Sigmoid colon (tissue), 7 donors: Measurements from ENCODE around the gene PITHD1. TPM values are rescaled to one million over a fixed set of nuclear protein-coding genes. Genes with fewer than 3 reads are reported as not detected.

Experiments used
- DNase-seq: peaks from one replicate; pipeline ENCODE4 v3.0.0-alpha.2; 2019
- H3K27ac ChIP-seq, 4 donors: fragments of 200-600 bp; sonication (generic); one replicate each; pipeline ENCODE4 v1.5.1; 2016 to 2019; ENCODE audit warnings: mild to moderate bottlenecking in 1 of 4
- H3K27me3 ChIP-seq, 3 donors: fragments of 200-600 bp; sonication (generic); one replicate each; pipeline ENCODE4 v1.5.1; 2019; ENCODE audit warnings: mild to moderate bottlenecking in 1 of 3
- H3K36me3 ChIP-seq, 4 donors: fragments of 200-600 bp; sonication (generic); one replicate each; pipeline ENCODE4 v1.5.1; 2016 to 2019
- H3K4me1 ChIP-seq, 4 donors: fragments of 200-600 bp; sonication (generic); one replicate each; pipeline ENCODE4 v1.5.1; 2017 to 2019
- H3K4me3 ChIP-seq, 4 donors: fragments of 200-600 bp; sonication (generic); one replicate each; pipeline ENCODE4 v1.5.1; 2017 to 2019; ENCODE audit warnings: mild to moderate bottlenecking in 2 of 4, moderate library complexity in 1 of 4
- H3K9me3 ChIP-seq, 4 donors: fragments of 200-600 bp in 3 of 4; sonication (generic) in 3 of 4; one replicate each; pipeline versions ENCODE4 v1.5.1 to v1.6.1; 2013 to 2019
- EP300 ChIP-seq, 4 donors: sonication (generic); formaldehyde crosslinking; IDR thresholded peaks; one replicate each; pipeline ENCODE4 v1.6.1; 2017; ENCODE audit warnings: antibody characterized with exemption in 4 of 4
- POLR2A ChIP-seq, 2 donors: fragments of 450-650 bp; IDR thresholded peaks; one replicate each; pipeline ENCODE4 v1.6.1; 2016; ENCODE audit warnings: antibody characterized with exemption in 2 of 2, mild to moderate bottlenecking in 2 of 2, moderate library complexity in 2 of 2
- POLR2AphosphoS5 ChIP-seq, 4 donors: sonication (generic); formaldehyde crosslinking; IDR thresholded peaks; one replicate each; pipeline ENCODE4 v1.6.1; 2017; ENCODE audit warnings: antibody characterized with exemption in 4 of 4
- WGBS, 2 donors: extraction: QIAGEN DNeasy Blood & Tissue Kit; methylation state at CpG; one replicate each; pipeline ENCODE4 v1.1.7; 2013; 5-methylcytosine and 5-hydroxymethylcytosine counted together
- intact Hi-C: fragments of 100-400 bp; cut with DNase I; formaldehyde crosslinking; loops from one replicate; pipeline ENCODE4 v1.15.1; 2023
- polyA plus RNA-seq, 3 donors: library from polyadenylated mRNA; stranded (reverse); fragments of 200-250 nt; gene quantifications; one replicate each; pipeline ENCODE4 v1.2.3, GENCODE V29; 2013
- total RNA-seq, 4 donors: library from RNA; depleted of rRNA; stranded (reverse); fragments of >200 nt; gene quantifications; one replicate each; pipeline ENCODE4 v1.1.0, GENCODE V29; 2016
- TF ChIP-seq, protein P1 (sequence below), 4 experiments: fragments of 450-650 bp in 3 of 4; fragments of 200-600 bp in 1 of 4; IDR thresholded peaks; one replicate each; pipeline ENCODE4 v1.5.1; 2016 to 2019; ENCODE audit warnings: antibody characterized with exemption in 4 of 4, mild to moderate bottlenecking in 3 of 4, moderate library complexity in 2 of 4
- donor health status: healthy with polysubstance abuse.
- donor health status: Bipolar disorder and iron deficiency.
- donor health status: healthy.

PITHD1 gene
- total and polyA plus RNA-seq, 7 donors, result 41.2 to 78.7 (median 47.9) TPM

DNA sequence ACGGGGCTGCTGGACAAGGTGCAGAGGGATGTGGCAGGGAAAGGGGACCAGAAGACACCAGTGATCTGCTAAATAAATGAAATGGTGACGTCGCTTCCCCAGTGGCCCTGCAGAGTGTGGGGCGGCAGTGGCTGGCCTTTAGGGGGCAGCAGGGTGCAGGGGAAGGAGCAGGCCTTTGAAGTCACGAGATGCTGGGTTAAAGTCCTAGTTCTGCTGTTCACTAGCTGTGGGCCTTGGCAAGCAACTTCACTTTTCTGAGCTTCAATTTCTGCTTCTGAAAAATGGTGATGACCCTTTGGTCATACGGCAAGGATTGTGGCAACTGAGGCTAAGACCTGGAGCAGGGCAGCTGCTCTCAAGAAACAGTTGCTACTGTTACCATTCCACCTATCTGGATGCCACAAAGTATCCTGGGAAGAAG, 31.5 kb downstream of the PITHD1 start:
- peak overlapping the region in 3 of 4 donors; percentile 10 to 58 (median 46) for H3K27ac ChIP-seq
- WGBS, 2 donors, result 6 to 16% methylated on average over 6 of the region's 6 CpGs
- no peaks in the 10 kb centered on the region for H3K9me3 ChIP-seq
- TF ChIP-seq, protein P1, sequence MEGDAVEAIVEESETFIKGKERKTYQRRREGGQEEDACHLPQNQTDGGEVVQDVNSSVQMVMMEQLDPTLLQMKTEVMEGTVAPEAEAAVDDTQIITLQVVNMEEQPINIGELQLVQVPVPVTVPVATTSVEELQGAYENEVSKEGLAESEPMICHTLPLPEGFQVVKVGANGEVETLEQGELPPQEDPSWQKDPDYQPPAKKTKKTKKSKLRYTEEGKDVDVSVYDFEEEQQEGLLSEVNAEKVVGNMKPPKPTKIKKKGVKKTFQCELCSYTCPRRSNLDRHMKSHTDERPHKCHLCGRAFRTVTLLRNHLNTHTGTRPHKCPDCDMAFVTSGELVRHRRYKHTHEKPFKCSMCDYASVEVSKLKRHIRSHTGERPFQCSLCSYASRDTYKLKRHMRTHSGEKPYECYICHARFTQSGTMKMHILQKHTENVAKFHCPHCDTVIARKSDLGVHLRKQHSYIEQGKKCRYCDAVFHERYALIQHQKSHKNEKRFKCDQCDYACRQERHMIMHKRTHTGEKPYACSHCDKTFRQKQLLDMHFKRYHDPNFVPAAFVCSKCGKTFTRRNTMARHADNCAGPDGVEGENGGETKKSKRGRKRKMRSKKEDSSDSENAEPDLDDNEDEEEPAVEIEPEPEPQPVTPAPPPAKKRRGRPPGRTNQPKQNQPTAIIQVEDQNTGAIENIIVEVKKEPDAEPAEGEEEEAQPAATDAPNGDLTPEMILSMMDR (IDR thresholded peaks at IDR 0.05), result peak; percentile 44 to 73 (median 58)
- no peak for TF ChIP-seq POLR2A (IDR thresholded peaks at IDR 0.05)
- peak in 1 of 4 donors; percentile 8 for TF ChIP-seq POLR2AphosphoS5 (IDR thresholded peaks at IDR 0.05)
- no peaks in the 10 kb centered on the region for H3K27me3 ChIP-seq
- H3K4me1 ChIP-seq, result peaks cover 0 to 6% (median 2%) of the 10 kb centered on the region in 4 donors
- intact Hi-C loops, result loop anchor here (5.0 to 10.0 kb wide), 2 partner anchors 55 to 108 kb away; partner anchors contain the start of gene FUCA1
- peaks cover 0 to 44% (median 33%) of the 10 kb centered on the region in 4 donors for H3K36me3 ChIP-seq
- DNase-seq, result peak; percentile 83
- no peak overlapping the region for H3K4me3 ChIP-seq

GRCh38 chr1:23810818-23811540, 32.8 kb downstream of the PITHD1 start:
- intact Hi-C loops, result loop anchor here (5.0 kb wide), 1 partner anchor 106 kb away; no protein-coding TSS in a partner anchor
- TF ChIP-seq, protein P1 (IDR thresholded peaks at IDR 0.05), result peak; percentile 8 to 64 (median 34)
- TF ChIP-seq POLR2AphosphoS5 (IDR thresholded peaks at IDR 0.05), result no peak
- H3K27me3 ChIP-seq, result no peaks in the 10 kb centered on the region
- H3K9me3 ChIP-seq, result no peaks in the 10 kb centered on the region
- H3K4me1 ChIP-seq, result peaks cover 0 to 6% (median 2%) of the 10 kb centered on the region in 4 donors
- H3K36me3 ChIP-seq, result peaks cover 2 to 57% (median 40%) of the 10 kb centered on the region in 4 donors
- WGBS, 2 donors, result 15 to 33% methylated on average over 3 of the region's 3 CpGs
- H3K4me3 ChIP-seq, result no peak overlapping the region
- no peak for DNase-seq
- no peak overlapping the region for H3K27ac ChIP-seq

- Histone ChIP-seq H3K9me3 (no peaks in the 10 kb centered on the region), H3K4me1 (peaks cover 0 to 6% (median 2%) of the 10 kb centered on the region in 4 donors), H3K27me3 (no peaks in the 10 kb centered on the region), H3K36me3 (peaks cover 21 to 67% (median 52%) of the 10 kb centered on the region in 4 donors), H3K4me3 (no peak overlapping the region), H3K27ac (no peak overlapping the region)
- TF ChIP-seq, protein P1 (IDR thresholded peaks at IDR 0.05), result no peak
- no peak for TF ChIP-seq POLR2AphosphoS5 (IDR thresholded peaks at IDR 0.05)
- DNase-seq, result no peak
- intact Hi-C loops, result loop anchor here (5.0 kb wide), 1 partner anchor 103 kb away; no protein-coding TSS in a partner anchor
- WGBS, 2 donors, result 96 to 98% methylated on average over 4 of the region's 4 CpGs
Observed at GRCh38 chr1:23814016-23814415, 35.8 kb downstream of the PITHD1 start.

DNA sequence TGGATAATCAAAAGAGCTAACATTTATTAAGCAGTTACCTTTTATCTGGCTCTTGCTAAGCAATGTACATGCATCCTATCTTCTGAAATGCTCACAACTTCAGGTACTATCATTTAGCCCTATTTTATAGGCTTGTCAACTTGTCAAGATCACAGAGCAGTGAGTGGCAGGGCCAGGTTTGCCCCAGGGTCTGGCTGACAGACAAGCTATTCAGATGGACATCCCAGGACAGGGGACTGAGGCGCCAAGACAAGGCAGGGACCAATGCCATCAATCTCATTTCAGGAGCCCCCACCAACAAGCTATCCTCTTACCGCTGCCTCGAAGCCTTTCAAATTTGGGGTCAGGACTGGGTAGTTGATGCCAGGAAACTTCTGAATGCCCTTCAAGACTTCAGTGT, 38.1 kb downstream of the PITHD1 start:
- peaks cover 21 to 80% (median 57%) of the 10 kb centered on the region in 4 donors for H3K36me3 ChIP-seq
- no peak overlapping the region for H3K4me3 ChIP-seq

More for the DNA sequence above, 38.1 kb downstream of the PITHD1 start:
- Histone ChIP-seq H3K4me1 (no peaks in the 10 kb centered on the region), H3K27me3 (no peaks in the 10 kb centered on the region), H3K9me3 (no peaks in the 10 kb centered on the region), H3K27ac (no peak overlapping the region)
- WGBS, 2 donors, result 94 to 98% methylated on average over 3 of the region's 3 CpGs
- no peak for DNase-seq
- intact Hi-C loops, result no loop called here
- TF ChIP-seq, protein P1 (IDR thresholded peaks at IDR 0.05), result no peak
- no peak for TF ChIP-seq POLR2A (IDR thresholded peaks at IDR 0.05)
- no peak for TF ChIP-seq EP300 (IDR thresholded peaks at IDR 0.05)
- no peak for TF ChIP-seq POLR2AphosphoS5 (IDR thresholded peaks at IDR 0.05)
